8988T (cell line): ENCODE results near the gene XRRA1.
"Not testable (repeated sequence)": the region's sequence is repeated elsewhere in the genome, so short reads cannot be mapped to it uniquely, and the experiment has no call there.

Source experiments
- DNase-seq: peaks from one replicate; pipeline ENCODE4 v3.0.0; 2011

XRRA1 gene

DNA sequence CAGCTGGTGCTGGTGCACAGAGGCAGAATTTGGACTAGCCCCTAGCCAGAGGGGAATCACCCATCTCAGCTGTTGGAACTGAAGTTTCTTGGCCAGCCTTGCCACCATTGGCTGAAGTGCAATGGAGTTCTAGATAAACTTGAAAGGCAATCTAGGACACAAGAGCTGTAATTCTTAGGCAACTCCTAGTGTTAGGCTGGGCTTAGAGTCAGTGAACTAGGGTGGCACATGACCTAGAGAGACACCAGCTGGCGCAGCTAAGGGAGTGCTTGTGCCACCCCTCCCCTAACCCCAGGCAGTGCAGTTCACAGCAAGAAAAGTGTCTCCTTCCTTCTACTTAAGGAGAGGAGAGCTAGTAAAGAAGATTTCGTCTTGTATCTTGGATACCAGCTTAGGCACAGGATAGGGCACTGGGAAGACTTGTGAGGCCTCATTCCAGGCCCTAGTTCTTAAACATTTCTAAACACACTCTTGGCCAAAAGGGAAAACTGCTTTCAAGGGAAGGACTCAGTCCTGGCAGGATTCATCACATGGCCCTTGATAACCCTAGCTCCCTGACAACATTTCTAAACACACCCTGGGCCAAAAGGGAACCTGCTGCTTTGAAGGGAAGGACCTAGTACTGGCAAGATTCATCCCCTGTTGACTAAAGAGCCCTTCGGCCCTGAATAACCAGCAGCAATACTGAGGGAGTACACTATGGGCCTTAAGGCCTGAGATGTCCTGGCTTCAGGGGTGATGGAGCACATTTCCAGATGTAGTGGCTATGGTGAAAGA lies 53.4 kb downstream of the XRRA1 start:
- DNase-seq: no peak

DNA sequence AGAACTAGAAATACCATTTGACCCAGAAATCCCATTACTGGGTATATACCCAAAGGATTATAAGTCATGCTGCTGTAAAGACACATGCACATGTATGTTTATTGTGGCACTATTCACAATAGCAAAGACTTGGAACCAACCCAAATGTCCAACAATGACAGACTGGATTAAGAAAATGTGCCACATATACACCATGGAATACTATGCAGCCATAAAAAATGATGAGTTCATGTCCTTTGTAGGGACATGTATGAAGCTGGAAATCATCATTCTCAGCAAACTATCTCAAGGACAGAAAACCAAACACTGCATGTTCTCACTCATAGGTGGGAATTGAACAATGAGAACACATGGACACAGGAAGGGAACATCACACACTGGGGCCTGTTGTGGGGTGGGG lies 55.9 kb downstream of the XRRA1 start:
- DNase-seq: not testable (repeated sequence)

DNA sequence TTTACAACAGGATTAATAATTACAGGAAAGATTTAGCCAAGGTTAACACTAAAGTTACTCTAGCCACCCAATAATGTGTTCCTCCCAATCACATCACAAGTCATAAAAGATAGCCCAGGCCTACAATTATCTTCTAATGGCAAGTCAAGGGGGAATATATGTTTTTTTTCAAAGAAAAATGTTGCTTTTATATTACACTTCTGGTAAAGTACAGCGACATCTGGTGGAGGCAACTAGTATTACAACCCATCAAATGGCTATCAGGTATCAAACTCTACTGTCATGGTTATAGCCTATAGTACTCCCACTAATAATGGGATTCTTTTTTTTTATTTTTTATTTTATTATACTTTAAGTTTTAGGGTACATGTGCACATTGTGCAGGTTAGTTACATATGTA lies 71.8 kb downstream of the XRRA1 start:
- no peak for DNase-seq

DNA sequence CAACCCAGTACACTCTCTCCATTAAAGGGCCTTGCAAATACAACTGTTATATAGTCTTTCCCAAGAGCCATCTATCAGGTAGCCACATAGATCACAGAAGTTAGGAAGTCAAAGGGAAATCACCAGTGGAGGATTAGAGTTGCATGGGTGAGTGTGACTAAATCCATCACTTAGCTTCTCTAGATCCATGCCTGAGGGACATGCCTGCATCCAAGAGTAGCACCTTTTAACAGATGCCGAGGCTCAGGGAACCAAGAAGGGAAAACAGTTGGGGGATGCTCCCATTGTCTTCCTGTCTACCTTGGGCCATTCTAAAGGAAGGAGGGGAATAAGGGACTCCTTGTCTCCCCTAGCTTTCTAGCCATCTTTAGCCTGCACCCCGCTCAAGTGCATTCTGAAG lies 77.9 kb downstream of the XRRA1 start:
- no peak for DNase-seq

DNA sequence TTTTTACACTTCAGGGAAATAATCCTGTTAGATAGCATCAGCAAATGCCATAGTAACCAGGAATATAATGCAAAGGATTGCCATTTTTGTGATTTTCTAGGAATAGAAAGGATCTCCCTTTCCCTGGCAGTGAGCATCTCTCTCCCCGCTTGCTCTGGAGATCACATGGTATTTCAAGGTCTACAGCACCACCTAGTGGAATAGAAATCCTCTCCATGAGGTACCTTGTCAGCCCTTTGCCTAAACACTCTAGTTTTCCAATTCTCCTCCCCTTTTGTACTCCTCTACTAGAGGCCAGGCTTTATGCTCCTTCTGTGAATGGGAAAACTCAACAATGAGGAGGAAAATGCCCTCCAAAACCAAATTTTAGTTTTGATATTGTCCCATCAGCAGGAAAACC lies 78.4 kb downstream of the XRRA1 start:
- peak; percentile 42 for DNase-seq

DNA sequence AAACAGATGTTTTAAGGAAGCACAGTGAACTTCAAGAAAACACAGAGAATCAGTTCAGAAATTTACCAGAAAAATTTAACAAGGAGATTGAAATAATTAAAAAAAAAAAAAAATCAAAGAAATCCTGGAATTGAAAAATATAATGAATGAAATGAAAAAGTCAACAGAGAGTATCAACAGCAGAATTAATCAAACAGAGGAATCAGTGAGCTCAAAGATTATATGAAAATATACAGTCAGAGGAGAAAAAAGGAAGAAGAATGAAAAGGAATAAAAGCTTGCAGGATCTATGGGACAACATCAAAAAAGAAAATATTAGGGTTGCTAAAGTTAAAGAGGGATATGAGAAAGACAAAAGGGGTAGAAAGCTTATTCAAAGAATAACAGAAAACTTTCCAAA lies 82.3 kb downstream of the XRRA1 start:
- no peak for DNase-seq

DNA sequence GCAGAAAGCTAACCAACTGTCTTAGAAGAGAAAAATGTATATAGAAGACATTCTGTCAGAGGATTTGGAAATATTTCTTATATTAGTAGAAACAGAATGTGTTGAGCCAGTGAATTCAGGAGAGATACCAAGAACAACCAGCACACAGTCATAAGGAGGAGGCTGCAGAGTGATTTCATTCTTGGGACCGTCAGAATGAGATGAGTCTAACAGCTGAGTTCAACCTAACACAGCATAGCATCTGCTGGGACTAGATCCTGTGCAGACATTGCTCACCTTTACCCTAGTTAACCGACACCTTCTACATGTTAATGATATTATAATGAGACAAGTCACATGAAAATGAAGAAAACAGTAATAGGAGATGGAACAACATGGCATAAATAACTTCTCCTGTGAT lies 85.5 kb downstream of the XRRA1 start:
- no peak for DNase-seq

DNA sequence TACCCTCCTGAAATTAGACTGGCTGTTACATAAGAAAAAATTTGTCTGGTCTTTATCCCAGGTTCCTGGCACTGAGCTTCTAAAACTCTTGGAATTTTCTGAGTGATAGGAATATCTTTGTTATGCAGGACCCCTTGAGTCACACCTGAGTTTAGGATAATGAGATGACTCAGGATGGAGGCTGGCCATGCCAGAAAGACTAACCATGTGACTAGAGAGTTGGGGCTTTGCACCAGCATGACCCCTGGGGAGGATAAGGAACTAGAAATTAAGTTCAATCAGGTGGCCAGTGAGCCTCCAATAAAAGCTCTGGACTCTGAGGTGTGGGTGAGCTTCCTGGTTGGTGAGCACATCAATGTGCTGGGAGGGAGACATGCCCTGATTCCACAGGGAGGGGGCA lies 88.1 kb downstream of the XRRA1 start:
- DNase-seq: no peak

DNA sequence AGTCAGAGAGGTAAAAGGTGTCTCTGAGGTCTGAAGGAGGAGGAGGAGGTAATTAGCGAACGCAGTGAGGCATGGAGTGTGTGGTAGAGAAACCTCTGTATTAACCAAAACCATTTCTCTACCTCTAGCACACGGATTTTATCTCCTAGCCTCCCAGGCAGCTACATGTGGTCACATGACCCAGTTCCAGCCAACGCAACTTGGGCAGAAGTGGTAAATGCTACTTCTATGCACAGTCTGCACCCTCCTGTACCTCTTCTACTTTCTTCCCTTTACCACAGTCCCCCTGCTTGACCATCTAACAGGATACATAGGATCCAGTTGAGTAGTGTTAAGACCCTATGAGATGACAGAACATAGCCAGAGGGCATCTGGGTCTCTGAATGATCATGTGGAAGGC lies 95.7 kb downstream of the XRRA1 start:
- no peak for DNase-seq

DNA sequence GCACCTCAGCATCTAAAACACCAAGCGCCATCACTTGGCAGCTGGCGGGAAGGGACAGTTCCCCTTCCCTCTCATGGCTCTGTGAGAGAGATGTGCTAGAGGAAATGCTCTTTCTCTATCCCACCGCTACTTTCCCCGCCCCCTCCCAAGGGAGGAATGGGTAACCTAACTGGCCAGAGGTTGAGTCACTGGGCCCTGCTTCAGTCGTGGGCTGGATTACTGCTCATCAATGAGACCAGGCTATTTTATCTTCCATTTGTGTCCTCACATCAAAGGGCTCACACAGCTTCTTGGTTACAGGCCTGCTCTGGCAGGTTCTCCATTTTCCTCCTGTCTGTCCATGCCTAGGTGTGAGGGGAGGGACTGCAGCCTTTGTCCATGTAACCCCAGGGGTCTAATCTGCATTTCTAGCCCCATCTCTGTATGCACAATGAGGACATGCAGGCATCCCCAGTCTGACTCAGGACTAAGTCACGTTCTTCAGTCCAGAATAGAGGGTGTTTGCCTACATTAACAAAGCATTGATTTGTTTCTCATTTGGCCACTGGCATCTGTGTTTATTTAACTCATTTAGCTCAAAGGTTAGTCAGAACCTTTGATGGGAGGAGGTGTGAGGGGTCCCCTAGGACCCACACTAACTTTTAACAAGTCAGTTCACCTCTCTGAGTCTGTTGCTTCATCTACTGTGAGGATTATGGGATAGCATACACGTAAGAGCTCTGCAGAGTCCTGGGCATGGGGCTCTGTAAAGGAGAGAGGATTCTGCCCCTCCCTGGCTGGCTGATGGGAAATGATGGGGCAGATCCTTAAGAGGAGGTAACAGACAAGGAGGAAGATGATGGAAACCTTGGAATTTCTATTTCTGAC lies 99.1 kb downstream of the XRRA1 start:
- DNase-seq: no peak

DNA sequence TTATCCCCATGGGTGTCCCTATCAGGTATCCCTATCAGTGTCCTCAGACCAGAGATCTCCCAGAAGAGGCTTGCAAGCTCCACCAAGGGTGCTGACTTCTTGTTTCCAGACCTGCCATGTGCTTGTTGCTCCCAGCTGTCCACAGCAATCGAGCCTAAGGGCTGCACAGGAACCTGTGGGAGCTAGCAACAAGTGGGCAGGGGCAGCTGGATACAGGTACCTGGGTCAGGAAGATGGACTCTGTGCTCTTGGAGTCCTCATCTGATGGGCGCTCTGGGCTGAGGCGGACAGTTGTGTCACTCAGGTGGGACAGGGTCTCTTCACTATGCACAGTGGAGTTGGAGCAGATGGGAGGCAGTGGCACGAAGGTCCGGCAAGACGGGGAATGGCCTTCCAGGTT lies 101.0 kb downstream of the XRRA1 start:
- DNase-seq: no peak

DNA sequence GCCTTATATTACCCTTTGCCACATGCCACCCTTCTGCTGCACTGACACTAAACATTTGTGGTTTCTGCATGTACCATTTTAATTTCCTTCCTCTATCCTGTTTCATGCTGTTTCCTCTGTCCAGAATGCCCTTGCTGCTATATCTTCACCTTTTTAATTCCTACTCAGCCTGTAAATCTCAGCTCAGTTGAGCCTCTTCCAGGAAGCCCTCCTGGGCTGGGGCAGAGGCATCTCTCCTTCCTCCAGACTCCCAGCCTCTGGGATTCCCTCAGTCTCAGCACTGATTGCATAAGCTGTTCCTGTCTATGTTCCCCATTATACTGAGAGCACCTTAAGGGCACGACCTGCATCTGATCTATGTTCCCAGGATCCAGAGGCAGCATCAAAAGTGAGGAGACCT lies 101.5 kb downstream of the XRRA1 start:
- no peak for DNase-seq

DNA sequence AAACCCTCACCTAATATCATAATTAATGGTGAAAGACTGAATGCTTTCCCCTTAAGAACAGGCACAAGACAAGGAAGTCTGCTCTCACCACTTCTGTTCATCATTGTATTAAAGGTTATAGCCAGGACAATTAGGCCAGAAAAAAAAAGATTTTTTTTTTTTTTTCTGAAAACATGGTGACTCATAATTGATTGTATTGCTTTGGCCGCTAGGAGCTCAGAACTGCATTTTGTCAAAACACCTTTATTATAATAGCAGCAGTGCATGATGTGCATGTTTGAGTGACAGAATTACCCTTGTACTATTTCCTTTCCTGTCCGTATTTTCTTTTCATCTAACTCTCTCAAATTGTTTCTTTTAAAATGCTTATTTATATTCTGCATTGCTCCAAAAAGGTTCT lies 102.1 kb downstream of the XRRA1 start:
- no peak for DNase-seq

DNA sequence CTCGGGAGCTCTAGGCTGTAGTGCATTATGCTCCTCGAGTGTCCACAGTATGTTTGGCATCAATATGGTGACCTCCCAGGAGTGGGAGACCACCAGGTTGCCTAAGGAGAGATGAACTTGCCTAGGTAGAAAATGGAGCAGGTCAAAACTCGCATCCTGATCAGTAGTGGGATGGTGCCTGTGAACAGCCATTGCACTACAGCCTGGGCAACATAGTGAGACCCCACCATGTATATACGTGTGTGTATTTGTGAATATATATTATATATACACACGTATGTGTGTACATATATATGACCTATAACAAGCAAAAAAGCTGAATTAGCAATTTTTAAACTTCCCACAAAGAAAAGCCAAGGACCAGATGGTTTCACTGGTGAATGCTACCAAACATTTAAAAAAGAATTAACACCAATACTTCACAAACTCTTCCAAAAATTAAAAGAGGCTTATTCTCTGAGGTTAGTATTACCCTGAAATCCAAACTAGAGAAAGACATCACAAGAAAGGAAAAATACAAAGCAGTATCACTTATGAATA lies 102.8 kb downstream of the XRRA1 start:
- DNase-seq: no peak

DNA sequence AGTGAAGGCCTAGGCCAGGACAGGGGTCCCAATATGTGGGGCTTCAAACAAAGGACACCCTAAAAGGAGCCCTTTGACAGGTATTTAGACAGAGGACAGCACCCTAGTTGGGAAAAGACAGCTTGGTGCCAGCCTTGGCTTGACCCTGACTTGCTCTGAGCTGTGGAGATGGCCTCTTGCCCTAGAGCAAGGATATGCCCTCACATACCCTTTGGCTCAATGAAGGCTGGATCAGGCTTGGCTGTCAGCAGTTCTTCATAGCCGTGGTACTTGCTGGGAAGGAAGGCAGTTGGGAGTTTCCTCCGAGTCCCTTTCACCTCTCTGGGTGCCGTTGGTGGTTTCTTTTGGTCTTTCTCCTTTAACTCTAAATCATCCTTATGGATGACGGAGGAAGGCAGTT lies 104.0 kb downstream of the XRRA1 start:
- no peak for DNase-seq

DNA sequence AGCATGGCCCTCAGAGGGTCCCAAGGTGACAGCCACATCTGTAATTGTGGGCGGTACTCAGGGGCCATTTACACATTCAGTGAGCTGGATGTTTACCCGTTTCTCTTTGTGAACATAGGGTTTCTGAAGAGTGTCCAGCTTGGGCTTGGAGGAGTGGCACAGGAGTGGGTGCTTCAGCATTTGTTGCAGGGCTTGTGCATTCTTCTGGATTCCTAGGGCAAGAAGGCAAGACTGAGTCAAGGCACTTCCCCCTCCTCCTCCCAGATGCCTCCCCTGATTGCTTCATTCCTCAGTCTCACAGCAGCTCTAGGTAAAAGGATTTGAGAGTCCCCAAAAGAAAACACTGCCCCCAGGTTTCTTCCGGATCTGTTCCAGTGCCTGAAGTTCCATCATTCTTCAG lies 104.8 kb downstream of the XRRA1 start:
- DNase-seq: no peak

DNA sequence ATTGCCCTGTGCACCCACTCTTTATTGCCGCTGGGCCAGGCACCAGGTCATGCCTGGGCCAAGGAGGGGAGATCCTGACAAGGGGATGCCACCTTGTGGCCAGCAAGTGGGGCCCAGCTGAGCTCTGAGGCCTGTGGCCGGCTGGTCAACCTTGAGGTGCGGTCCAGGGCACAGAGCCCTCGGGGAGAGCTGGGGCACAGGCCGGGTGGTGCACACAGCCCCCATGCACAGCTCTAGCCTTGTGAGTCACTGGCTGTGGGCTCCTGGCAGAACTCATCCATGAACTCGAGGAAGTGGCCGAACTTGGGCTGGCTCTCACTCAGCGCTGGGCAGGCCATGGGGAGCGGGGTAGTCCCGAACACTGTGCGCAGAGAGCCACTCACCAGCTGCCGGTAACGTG lies 105.9 kb downstream of the XRRA1 start:
- DNase-seq: no peak

DNA sequence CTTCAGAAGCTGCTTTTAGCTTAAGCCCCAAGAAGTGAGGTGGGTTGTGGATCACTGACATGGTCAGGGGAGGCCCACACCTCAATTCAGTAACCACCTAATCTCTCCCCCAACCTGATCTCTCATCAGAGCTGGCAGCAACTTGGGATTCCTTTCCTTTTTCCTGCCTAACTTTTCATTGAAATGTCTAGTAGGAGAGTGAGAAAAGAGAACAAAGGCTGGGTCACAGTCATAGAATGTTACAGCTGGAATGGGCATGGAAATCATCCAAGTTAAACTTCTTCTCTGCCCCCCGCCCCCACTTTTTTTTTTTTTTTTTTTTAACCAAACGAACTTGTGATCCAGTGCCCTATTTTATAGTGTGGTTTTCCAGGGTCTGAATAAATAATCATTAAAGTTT lies 108.4 kb downstream of the XRRA1 start:
- DNase-seq: no peak

DNA sequence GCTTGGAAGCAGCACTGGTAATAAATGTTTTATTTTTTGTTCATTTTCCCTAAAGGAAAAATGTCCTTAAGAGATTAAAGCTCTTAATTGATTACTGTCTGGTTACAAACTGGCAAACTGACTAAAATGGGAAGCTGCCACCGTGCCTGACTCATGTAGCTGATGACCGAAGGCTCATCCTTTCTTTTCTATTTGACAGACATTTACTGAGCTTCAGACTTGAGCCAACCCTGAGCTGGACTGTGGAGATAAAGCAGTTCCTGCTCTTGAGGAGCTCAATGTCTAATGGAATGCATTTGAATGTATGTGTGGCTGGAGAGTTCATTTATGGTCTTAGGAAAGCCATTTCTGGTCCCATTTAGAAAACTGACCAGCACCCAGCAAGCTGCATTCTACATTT lies 108.9 kb downstream of the XRRA1 start:
- no peak for DNase-seq

DNA sequence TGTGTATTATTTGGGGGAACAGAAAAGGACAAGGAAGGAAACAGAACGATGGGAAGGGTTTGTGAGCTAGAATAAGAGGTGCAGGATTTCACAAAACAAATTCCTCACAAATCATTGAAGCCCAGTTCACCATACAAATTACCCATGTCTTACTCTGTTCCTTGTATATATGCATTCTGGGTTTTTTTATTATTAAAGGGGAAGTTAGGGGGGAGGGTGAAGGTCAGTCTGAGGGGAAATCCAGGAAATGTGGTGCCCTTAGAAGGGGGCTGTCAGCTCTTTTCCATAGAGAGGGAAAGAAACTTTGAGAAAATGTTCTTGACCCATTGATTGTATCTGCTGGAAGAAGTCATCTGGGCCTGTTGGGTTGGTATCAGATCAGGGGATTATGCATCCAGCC lies 109.4 kb downstream of the XRRA1 start:
- no peak for DNase-seq

DNA sequence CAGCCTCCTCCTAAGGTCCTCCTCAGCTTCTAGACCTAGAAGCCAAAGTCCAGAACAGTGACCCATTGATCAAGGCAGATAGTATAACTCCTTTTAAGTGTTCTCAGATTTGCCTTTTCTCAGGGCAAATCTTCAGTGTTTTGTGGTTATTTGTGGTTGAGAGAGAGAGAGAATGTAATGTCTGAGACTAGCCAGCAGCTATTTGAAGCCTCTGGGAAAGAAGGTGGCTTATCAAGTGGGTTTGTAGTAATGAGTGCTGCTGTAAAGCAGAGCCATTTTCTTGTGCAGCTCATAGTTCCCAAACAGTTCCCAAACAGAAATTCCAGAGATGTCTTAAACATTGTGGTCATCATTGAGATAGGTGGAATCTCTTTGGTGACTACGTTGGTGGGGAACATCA lies 110.7 kb downstream of the XRRA1 start:
- DNase-seq: no peak

DNA sequence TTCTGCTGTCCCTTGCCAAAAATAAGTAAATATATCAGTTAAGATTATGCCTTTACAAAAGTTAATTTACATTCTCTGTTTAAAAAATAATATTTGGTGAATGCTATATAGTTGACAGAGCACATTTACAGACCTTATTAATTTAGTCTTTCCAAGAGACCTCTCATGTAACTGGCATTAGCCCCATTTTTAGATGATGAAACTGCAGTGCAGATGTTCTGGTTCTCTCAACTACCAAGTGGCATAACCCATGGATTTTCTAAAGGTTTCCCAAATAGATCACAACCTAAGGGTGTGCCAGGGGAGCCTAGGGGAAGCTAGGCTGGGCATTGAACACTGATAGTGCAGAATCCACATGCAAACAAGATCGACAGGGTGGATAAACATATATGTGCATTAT lies 111.7 kb downstream of the XRRA1 start:
- DNase-seq: no peak

DNA sequence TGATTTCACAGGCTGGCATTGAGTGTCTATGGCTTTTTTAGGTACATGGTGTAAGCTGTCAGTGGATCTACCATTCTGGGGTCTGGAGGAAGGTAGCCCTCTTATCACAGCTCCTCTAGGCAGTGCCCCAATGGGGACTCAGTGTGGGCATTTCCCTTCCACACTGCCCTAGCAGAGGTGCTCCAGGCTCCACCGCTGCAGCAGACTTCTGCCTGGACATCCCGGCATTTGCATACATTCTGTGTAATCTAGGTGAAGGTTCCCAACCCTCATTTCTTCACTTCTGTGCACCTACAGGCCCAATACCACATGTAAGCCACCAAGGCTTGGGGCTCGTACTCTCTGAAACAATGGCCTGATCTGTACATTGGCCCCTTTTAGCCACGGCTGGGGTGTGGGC lies 122.0 kb downstream of the XRRA1 start:
- no peak for DNase-seq

DNA sequence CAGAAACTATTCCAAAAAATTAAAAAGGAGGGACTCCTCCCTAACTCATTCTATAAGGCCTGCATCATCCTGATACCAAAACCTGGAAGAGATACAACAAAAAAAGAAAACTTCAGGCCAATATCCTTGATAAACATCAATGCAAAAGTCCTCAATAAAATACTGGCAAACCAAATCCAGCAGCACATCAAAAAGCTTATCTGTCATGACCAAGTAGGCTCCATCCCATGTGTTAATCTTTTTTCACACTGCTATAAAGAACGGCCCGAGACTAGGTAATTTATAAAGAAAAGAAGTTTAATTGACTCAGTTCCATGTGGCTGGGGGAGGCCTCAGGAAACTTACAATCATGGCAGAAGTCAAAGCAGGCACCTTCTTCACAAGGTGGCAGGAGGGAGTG lies 123.3 kb downstream of the XRRA1 start:
- not testable (repeated sequence) for DNase-seq
